B cell (primary cell): Measurements from ENCODE around the gene CARD9. TPM values are rescaled to one million over a fixed set of nuclear protein-coding genes. Genes with fewer than 3 reads are reported as not detected.

Source experiments
- ATAC-seq: fragments of 200-7000 bp; cut with Tn5 transposase; one replicate; pipeline ENCODE4 v1.10.0; 2021; ENCODE audit warnings: low read depth, mild to moderate bottlenecking, moderate number of reproducible peaks, moderate library complexity
- CTCF ChIA-PET: fragments of 350-600 bp; sonication (Branson Sonifier 250); formaldehyde crosslinking; loops from one replicate; lab custom pipeline; 2021; ENCODE audit warnings: antibody characterized with exemption, inconsistent platforms; lab: Charles Lee
- POLR2A ChIA-PET: fragments of 350-600 bp; sonication (Branson Sonifier 250); formaldehyde crosslinking; loops from one replicate; lab custom pipeline; 2021; ENCODE audit warnings: antibody characterized with exemption; lab: Charles Lee
- DNase-seq: peaks from one replicate; pipeline ENCODE4 v3.0.0; 2013
- H2AFZ ChIP-seq: 2 replicates; pipeline ENCODE4 v1.6.1; 2012; ENCODE audit warnings: mild to moderate bottlenecking, low read depth, low read length; ENCODE audit not compliant: insufficient read depth, poor library complexity, severe bottlenecking
- H3K27ac ChIP-seq, 2 donors: 1 replicate in 1 of 2; 2 replicates in 1 of 2; pipeline ENCODE4 v1.5.1; 2012 to 2013; ENCODE audit warnings: low read length in 2 of 2, mild to moderate bottlenecking in 2 of 2, moderate library complexity in 1 of 2
- H3K27me3 ChIP-seq, 4 experiments: fragments of 200-600 bp in 1 of 4; sonication (generic) in 1 of 4; replicated peaks in 1 of 4; 1 replicate in 2 of 4; 2 replicates in 2 of 4; pipeline versions ENCODE4 v1.6.1 to v1.7.0; 2013 to 2016; ENCODE audit warnings: low read length in 3 of 4, mild to moderate bottlenecking in 2 of 4, mixed read lengths in 1 of 4, moderate library complexity in 1 of 4; ENCODE audit not compliant: insufficient read depth in 4 of 4, control insufficient read depth in 3 of 4; ENCODE audit errors: control extremely low read depth in 1 of 4
- H3K36me3 ChIP-seq, 2 experiments: replicated peaks in 1 of 2; 1 replicate in 1 of 2; 2 replicates in 1 of 2; pipeline versions ENCODE4 v1.6.1 to v1.7.1; 2013; ENCODE audit warnings: low read length in 1 of 2; ENCODE audit not compliant: insufficient read depth in 2 of 2, control insufficient read depth in 1 of 2; ENCODE audit errors: control extremely low read depth in 1 of 2, extremely low read depth in 1 of 2
- H3K4me1 ChIP-seq, 2 donors: fragments of 200-600 bp in 1 of 2; sonication (generic) in 1 of 2; 1 replicate in 1 of 2; 2 replicates in 1 of 2; pipeline versions ENCODE4 v1.5.1 to v1.6.1; 2013 to 2017; ENCODE audit warnings: low read length in 2 of 2; ENCODE audit not compliant: control insufficient read depth in 2 of 2, insufficient read depth in 2 of 2
- H3K4me2 ChIP-seq: replicated peaks from 2 replicates; pipeline ENCODE3; 2012; ENCODE audit warnings: mild to moderate bottlenecking, low read depth, low read length; ENCODE audit not compliant: poor library complexity, severe bottlenecking
- H3K4me3 ChIP-seq, 5 experiments: fragments of 200-600 bp in 1 of 5; sonication (generic) in 1 of 5; 1 replicate in 3 of 5; 2 replicates in 2 of 5; pipeline versions ENCODE4 v1.5.1 to v1.7.0; 2011 to 2016; ENCODE audit warnings: low read length in 4 of 5, mild to moderate bottlenecking in 4 of 5, low read depth in 2 of 5, control low read depth in 1 of 5, moderate library complexity in 1 of 5; ENCODE audit not compliant: insufficient read depth in 1 of 5; ENCODE audit errors: control extremely low read depth in 1 of 5, extremely low read depth in 1 of 5
- H3K79me2 ChIP-seq: fragments of 200-600 bp; sonication (generic); one replicate; pipeline ENCODE4 v1.6.0; 2016; ENCODE audit warnings: low read length; ENCODE audit not compliant: control insufficient read depth, insufficient read depth
- H3K9ac ChIP-seq: fragments of 200-600 bp; sonication (generic); 2 replicates; pipeline ENCODE4 v1.6.1; 2017; ENCODE audit warnings: mild to moderate bottlenecking, low read length, moderate library complexity
- H3K9me3 ChIP-seq, 3 donors: one replicate each; pipeline versions ENCODE4 v1.6.1 to v1.7.1; 2013; ENCODE audit warnings: low read length in 2 of 3; ENCODE audit not compliant: control insufficient read depth in 2 of 3, insufficient read depth in 1 of 3; ENCODE audit errors: control extremely low read depth in 1 of 3
- H4K20me1 ChIP-seq: 2 replicates; pipeline ENCODE4 v1.6.0; 2012; ENCODE audit warnings: mild to moderate bottlenecking, low read length; ENCODE audit not compliant: insufficient read depth, control insufficient read depth, poor library complexity, severe bottlenecking
- H3K27ac Mint-ChIP-seq: one replicate; pipeline ENCODE4 v1.8.0; 2021; ENCODE audit warnings: mixed read lengths
- H3K27me3 Mint-ChIP-seq: one replicate; pipeline ENCODE4 v1.8.0; 2021; ENCODE audit warnings: mixed read lengths
- H3K4me1 Mint-ChIP-seq: one replicate; pipeline ENCODE4 v1.8.0; 2021; ENCODE audit warnings: mixed read lengths
- H3K4me3 Mint-ChIP-seq: one replicate; pipeline ENCODE4 v1.8.0; 2021; ENCODE audit warnings: mixed read lengths
- H3K9me3 Mint-ChIP-seq: one replicate; pipeline ENCODE4 v1.8.0; 2022; ENCODE audit warnings: mixed read lengths; ENCODE audit not compliant: insufficient read depth
- EZH2 ChIP-seq: IDR thresholded peaks from 2 replicates; pipeline ENCODE4 v1.6.1; 2012; ENCODE audit warnings: borderline replicate concordance, low read depth, mild to moderate bottlenecking, moderate library complexity, low read length; ENCODE audit not compliant: insufficient read depth, poor library complexity, severe bottlenecking
- WGBS: methylation state at CpG from one replicate; pipeline ENCODE4 v1.1.5; 2013; ENCODE audit warnings: missing lambda C conversion rate; ENCODE audit not compliant: insufficient coverage; 5-methylcytosine and 5-hydroxymethylcytosine counted together
- intact Hi-C: fragments of 100-400 bp; cut with micrococcal nuclease; formaldehyde crosslinking; loops from one replicate; pipeline ENCODE4 v1.10.0; 2022
- polyA plus RNA-seq: library from polyadenylated mRNA; depleted of rRNA; stranded (reverse); fragments of >200 nt; gene quantifications from 2 replicates; pipeline ENCODE4 v1.2.3, GENCODE V29; 2012
- total RNA-seq, 2 donors: library from RNA; stranded (reverse); fragments of 120-200 nt in 1 of 2; gene quantifications; 1 replicate in 1 of 2; 2 replicates in 1 of 2; pipeline versions ENCODE4 v1.2.3 to v1.2.4, GENCODE V29; 2013 to 2022
- TF ChIP-seq, protein P1 (sequence below): fragments of 200-600 bp; IDR thresholded peaks from one replicate; pipeline ENCODE4 v1.8.0; 2022; ENCODE audit warnings: antibody characterized with exemption, mild to moderate bottlenecking

CARD9 gene
- total and polyA plus RNA-seq, 2 donors (not counting 1 experiment from before 2014, with no cell fraction given), result 0.57 to 1.1 TPM

DNA sequence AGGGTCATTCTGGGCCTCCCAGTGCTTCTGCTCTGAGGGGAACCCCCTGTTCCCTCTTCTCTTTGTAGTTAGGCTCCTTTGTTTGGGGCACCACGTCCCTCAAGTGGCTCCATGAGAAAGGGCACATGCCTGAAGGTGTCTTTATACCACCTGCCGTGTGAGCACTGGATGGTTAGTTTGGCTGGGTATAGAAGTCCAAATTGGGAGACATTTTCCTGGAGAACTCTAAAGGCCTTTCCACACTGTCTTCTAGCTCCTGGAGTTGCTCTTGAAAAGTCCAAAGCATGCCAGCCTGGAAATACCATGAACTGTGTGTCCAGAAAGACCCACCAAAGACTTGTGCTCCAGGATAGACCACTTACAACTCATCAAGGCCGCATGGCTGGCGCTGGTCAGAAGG lies 58.5 kb downstream of the CARD9 start:
- CTCF ChIA-PET, result no interaction called here
- H3K4me3 Mint-ChIP-seq, result no peak overlapping the region

DNA sequence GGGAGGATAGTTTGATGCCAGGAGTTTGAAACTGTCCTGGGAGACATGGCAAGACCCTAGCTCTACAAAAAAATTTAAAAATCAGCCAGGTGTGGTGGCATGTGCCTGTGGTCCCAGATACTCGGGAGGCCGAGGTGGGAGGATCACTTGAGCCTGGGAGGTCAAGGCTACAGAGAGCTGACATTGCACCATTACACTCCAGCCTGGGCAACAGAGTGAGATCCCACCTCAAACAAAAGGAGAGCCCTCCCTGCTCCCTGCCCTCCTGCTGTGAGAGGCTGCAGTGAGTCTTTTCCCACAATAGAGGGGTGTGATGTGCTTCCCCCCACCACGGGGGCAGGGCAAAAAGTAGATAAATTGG lies 59.4 kb downstream of the CARD9 start:
- no peaks in the 10 kb centered on the region for H3K36me3 ChIP-seq
- Mint-ChIP-seq H3K4me3 (no peak overlapping the region), H3K27me3 (peaks cover 12% of the 10 kb centered on the region), H3K4me1 (peaks cover 20% of the 10 kb centered on the region), H3K27ac (no peak overlapping the region), H3K9me3 (peaks cover 3% of the 10 kb centered on the region)
- no peaks in the 10 kb centered on the region for H4K20me1 ChIP-seq
- WGBS, result 92% methylated on average over 2 of the region's 3 CpGs
- peaks cover 4% of the 10 kb centered on the region for H3K79me2 ChIP-seq
- H3K4me2 ChIP-seq, result no peak overlapping the region
- no peak overlapping the region for H3K27ac ChIP-seq
- ChIA-PET POLR2A (interaction anchor here (0.6 kb wide), 1 partner anchor 317 kb away, joined by 3 read pairs; no protein-coding TSS in a partner anchor), CTCF (interaction anchor here (1.6 to 2.7 kb wide), 2 partner anchors 50 to 164 kb away, joined by 5 to 21 read pairs; partner anchors contain the start of gene DNLZ)
- no peak overlapping the region for H2AFZ ChIP-seq
- H3K4me1 ChIP-seq, result peaks cover 46 to 51% of the 10 kb centered on the region in 2 donors
- TF ChIP-seq, protein P1, sequence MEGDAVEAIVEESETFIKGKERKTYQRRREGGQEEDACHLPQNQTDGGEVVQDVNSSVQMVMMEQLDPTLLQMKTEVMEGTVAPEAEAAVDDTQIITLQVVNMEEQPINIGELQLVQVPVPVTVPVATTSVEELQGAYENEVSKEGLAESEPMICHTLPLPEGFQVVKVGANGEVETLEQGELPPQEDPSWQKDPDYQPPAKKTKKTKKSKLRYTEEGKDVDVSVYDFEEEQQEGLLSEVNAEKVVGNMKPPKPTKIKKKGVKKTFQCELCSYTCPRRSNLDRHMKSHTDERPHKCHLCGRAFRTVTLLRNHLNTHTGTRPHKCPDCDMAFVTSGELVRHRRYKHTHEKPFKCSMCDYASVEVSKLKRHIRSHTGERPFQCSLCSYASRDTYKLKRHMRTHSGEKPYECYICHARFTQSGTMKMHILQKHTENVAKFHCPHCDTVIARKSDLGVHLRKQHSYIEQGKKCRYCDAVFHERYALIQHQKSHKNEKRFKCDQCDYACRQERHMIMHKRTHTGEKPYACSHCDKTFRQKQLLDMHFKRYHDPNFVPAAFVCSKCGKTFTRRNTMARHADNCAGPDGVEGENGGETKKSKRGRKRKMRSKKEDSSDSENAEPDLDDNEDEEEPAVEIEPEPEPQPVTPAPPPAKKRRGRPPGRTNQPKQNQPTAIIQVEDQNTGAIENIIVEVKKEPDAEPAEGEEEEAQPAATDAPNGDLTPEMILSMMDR, result no peak
- no peak for TF ChIP-seq EZH2
- DNase-seq (no peak), ATAC-seq (no peak)
- H3K9ac ChIP-seq, result no peak overlapping the region
- intact Hi-C loops, result no loop called here
- H3K27me3 ChIP-seq, result peaks cover 0 to 27% (median 2%) of the 10 kb centered on the region in 4 experiments
- H3K4me3 ChIP-seq, result no peak overlapping the region
- peaks cover 0 to 27% (median 10%) of the 10 kb centered on the region in 3 donors for H3K9me3 ChIP-seq

More for the DNA sequence above, 58.5 kb downstream of the CARD9 start:
- Histone ChIP-seq H4K20me1 (no peaks in the 10 kb centered on the region), H3K4me1 (peaks cover 37 to 44% of the 10 kb centered on the region in 2 donors), H3K9ac (no peak overlapping the region), H3K36me3 (no peaks in the 10 kb centered on the region), H3K4me2 (no peak overlapping the region), H3K27me3 (peaks cover 0 to 21% (median 2%) of the 10 kb centered on the region in 4 experiments), H3K79me2 (peaks cover under 1% of the 10 kb centered on the region), H3K27ac (no peak overlapping the region), H3K9me3 (peaks cover 0 to 27% (median 10%) of the 10 kb centered on the region in 3 donors), H3K4me3 (no peak overlapping the region), H2AFZ (no peak overlapping the region)
- H3K4me1 Mint-ChIP-seq, result peaks cover 20% of the 10 kb centered on the region
- POLR2A ChIA-PET, result no interaction called here
- no peak for DNase-seq
- intact Hi-C loops, result no loop called here
- no peak overlapping the region for H3K27ac Mint-ChIP-seq
- peaks cover 12% of the 10 kb centered on the region for H3K27me3 Mint-ChIP-seq
- peaks cover 3% of the 10 kb centered on the region for H3K9me3 Mint-ChIP-seq
- TF ChIP-seq, protein P1, result no peak
- no peak for TF ChIP-seq EZH2
- WGBS, result 100% methylated on average over 2 of the region's 4 CpGs
- no peak for ATAC-seq

Other genes with a start within 250 kb of the CARD9 start
- gene LHX3, start 168.5 kb downstream of the CARD9 start, total RNA-seq, result 0.19 and 0.30 TPM in 2 replicates
- 0.07 TPM in 2 replicates for gene LHX3, start 168.5 kb downstream of the CARD9 start, polyA plus RNA-seq
- 139 and 141 TPM in 2 replicates for gene QSOX2, start 127.9 kb downstream of the CARD9 start, total RNA-seq
- 62.9 and 85.0 TPM in 2 replicates for gene QSOX2, start 127.9 kb downstream of the CARD9 start, polyA plus RNA-seq
- gene CCDC187, start 69.6 kb downstream of the CARD9 start, total RNA-seq, result 7.6 and 8.2 TPM in 2 replicates
- gene CCDC187, start 69.6 kb downstream of the CARD9 start, polyA plus RNA-seq, result 1.5 and 3.1 TPM in 2 replicates
- 6.3 and 6.8 TPM in 2 replicates for gene GPSM1, start 46.1 kb downstream of the CARD9 start, total RNA-seq
- 2.4 and 6.2 TPM in 2 replicates for gene GPSM1, start 46.1 kb downstream of the CARD9 start, polyA plus RNA-seq
- 23.0 and 25.4 TPM in 2 replicates for gene DNLZ, start 9.9 kb downstream of the CARD9 start, total RNA-seq
- 39.9 and 42.0 TPM in 2 replicates for gene DNLZ, start 9.9 kb downstream of the CARD9 start, polyA plus RNA-seq
- gene SNAPC4, start 26.5 kb upstream of the CARD9 start, total RNA-seq, result 15.4 and 15.6 TPM in 2 replicates
- 11.2 and 13.1 TPM in 2 replicates for gene SNAPC4, start 26.5 kb upstream of the CARD9 start, polyA plus RNA-seq
- gene ENTR1, start 36.9 kb upstream of the CARD9 start, total RNA-seq, result 86.3 and 94.7 TPM in 2 replicates
- 77.7 and 110 TPM in 2 replicates for gene ENTR1, start 36.9 kb upstream of the CARD9 start, polyA plus RNA-seq
- gene PMPCA, start 37.0 kb upstream of the CARD9 start, total RNA-seq, result 64.6 and 72.2 TPM in 2 replicates
- gene PMPCA, start 37.0 kb upstream of the CARD9 start, polyA plus RNA-seq, result 64.4 and 97.6 TPM in 2 replicates
- gene INPP5E, start 66.2 kb upstream of the CARD9 start, total RNA-seq, result 33.1 and 35.3 TPM in 2 replicates
- 28.2 and 31.0 TPM in 2 replicates for gene INPP5E, start 66.2 kb upstream of the CARD9 start, polyA plus RNA-seq
- gene SEC16A, start 109.4 kb upstream of the CARD9 start, total RNA-seq, result 73.4 and 79.5 TPM in 2 replicates
- gene SEC16A, start 109.4 kb upstream of the CARD9 start, polyA plus RNA-seq, result 31.7 and 41.6 TPM in 2 replicates
- gene NOTCH1, start 172.4 kb upstream of the CARD9 start, total RNA-seq, result 38.5 and 40.6 TPM in 2 replicates
- gene NOTCH1, start 172.4 kb upstream of the CARD9 start, polyA plus RNA-seq, result 16.6 and 19.6 TPM in 2 replicates